GM23338 (cell line): Measurements from ENCODE around the gene C3orf70. TPM values are rescaled to one million over a fixed set of nuclear protein-coding genes. Genes with fewer than 3 reads are reported as not detected.

Source experiments
- ATAC-seq: fragments of 200-7000 bp; cut with Tn5 transposase; 3 replicates; pipeline ENCODE4 v1.9.1; 2020
- DNase-seq: peaks from one replicate; pipeline ENCODE4 v3.0.0-alpha.2; 2015; ENCODE audit warnings: low spot score
- H2AFZ ChIP-seq: fragments of 200-600 bp; sonication (generic); 2 replicates; pipeline ENCODE4 v1.8.0; 2016; ENCODE audit warnings: antibody characterized with exemption, mild to moderate bottlenecking, moderate library complexity
- H3F3A ChIP-seq: fragments of 200-600 bp; sonication (generic); replicated peaks from 2 replicates; pipeline ENCODE4 v1.8.0; 2017; ENCODE audit warnings: antibody characterized with exemption, mixed run types, low read depth
- H3K27ac ChIP-seq: fragments of 200-600 bp; sonication (generic); 2 replicates; pipeline ENCODE4 v1.6.1; 2016; ENCODE audit warnings: low read depth
- H3K27me3 ChIP-seq: fragments of 200-600 bp; sonication (generic); 2 replicates; pipeline ENCODE4 v1.8.0; 2016; ENCODE audit warnings: mild to moderate bottlenecking, mixed run types, moderate library complexity; ENCODE audit not compliant: insufficient read depth
- H3K36me3 ChIP-seq: fragments of 200-600 bp; sonication (generic); 2 replicates; pipeline ENCODE4 v1.8.0; 2016; ENCODE audit warnings: mild to moderate bottlenecking; ENCODE audit not compliant: insufficient read depth
- H3K4me1 ChIP-seq: fragments of 200-600 bp; sonication (generic); 2 replicates; pipeline ENCODE4 v1.8.0; 2016; ENCODE audit warnings: mild to moderate bottlenecking, moderate library complexity; ENCODE audit not compliant: insufficient read depth
- H3K4me2 ChIP-seq: fragments of 200-600 bp; sonication (generic); 2 replicates; pipeline ENCODE4 v1.7.1; 2017; ENCODE audit warnings: mixed run types
- H3K4me3 ChIP-seq: fragments of 200-600 bp; sonication (generic); 2 replicates; pipeline ENCODE4 v1.6.1; 2016; ENCODE audit warnings: mixed run types
- H3K79me2 ChIP-seq: fragments of 200-600 bp; sonication (generic); replicated peaks from 2 replicates; pipeline ENCODE4 v1.8.0; 2017; ENCODE audit warnings: mild to moderate bottlenecking; ENCODE audit not compliant: insufficient read depth
- H3K9me2 ChIP-seq: fragments of 200-600 bp; sonication (generic); 2 replicates; pipeline ENCODE4 v1.8.0; 2017; ENCODE audit not compliant: insufficient read depth
- H4K20me1 ChIP-seq: fragments of 200-600 bp; sonication (generic); replicated peaks from 2 replicates; pipeline ENCODE4 v1.8.0; 2017; ENCODE audit warnings: mild to moderate bottlenecking; ENCODE audit not compliant: insufficient read depth
- H3K27ac Mint-ChIP-seq: 2 replicates; pipeline ENCODE4 v1.8.0; 2020; ENCODE audit warnings: inconsistent platforms, mild to moderate bottlenecking, moderate library complexity, mixed read lengths
- H3K27me3 Mint-ChIP-seq: 3 replicates; pipeline ENCODE4 v1.8.0; 2022; ENCODE audit warnings: low read depth, mild to moderate bottlenecking, moderate library complexity, mixed read lengths, inconsistent platforms; ENCODE audit not compliant: insufficient read depth, poor library complexity
- H3K36me3 Mint-ChIP-seq: 3 replicates; pipeline ENCODE4 v1.8.0; 2021; ENCODE audit warnings: low read depth, mild to moderate bottlenecking, inconsistent platforms, moderate library complexity, mixed read lengths
- H3K4me1 Mint-ChIP-seq: 3 replicates; pipeline ENCODE4 v1.8.0; 2020; ENCODE audit warnings: mild to moderate bottlenecking, inconsistent platforms, mixed read lengths
- H3K4me3 Mint-ChIP-seq: 3 replicates; pipeline ENCODE4 v1.8.0; 2021; ENCODE audit warnings: moderate library complexity, mild to moderate bottlenecking, inconsistent platforms, mixed read lengths
- H3K9me3 Mint-ChIP-seq: 3 replicates; pipeline ENCODE4 v1.8.0; 2020; ENCODE audit warnings: moderate library complexity, mild to moderate bottlenecking, inconsistent platforms, mixed read lengths
- CREB1 ChIP-seq: fragments of 250-450 bp; sonication (Bioruptor Pico); IDR thresholded peaks from 2 replicates; pipeline ENCODE4 v1.5.0; 2020; ENCODE audit warnings: low read depth, mild to moderate bottlenecking, moderate library complexity
- ETS1 ChIP-seq: IDR thresholded peaks from 2 replicates; pipeline ENCODE4 v1.6.1; 2016; ENCODE audit warnings: antibody characterized with exemption
- EZH2phosphoT487 ChIP-seq: fragments of 200-600 bp; sonication (generic); IDR thresholded peaks from one replicate; pipeline ENCODE4 v1.8.1; 2018; ENCODE audit warnings: antibody characterized with exemption; ENCODE audit not compliant: unreplicated experiment
- NANOG ChIP-seq: IDR thresholded peaks from 2 replicates; pipeline ENCODE4 v1.6.1; 2016; ENCODE audit warnings: antibody characterized with exemption, borderline replicate concordance
- POLR2AphosphoS5 ChIP-seq: IDR thresholded peaks from 2 replicates; pipeline ENCODE4 v1.6.1; 2016; ENCODE audit warnings: antibody characterized with exemption, low read depth
- REST ChIP-seq: IDR thresholded peaks from one replicate; pipeline ENCODE4 v1.6.1; 2018; ENCODE audit warnings: antibody characterized with exemption; ENCODE audit not compliant: unreplicated experiment
- STAT1 ChIP-seq: IDR thresholded peaks from one replicate; pipeline ENCODE4 v1.6.1; 2016; ENCODE audit warnings: antibody characterized with exemption; ENCODE audit not compliant: unreplicated experiment
- ZNF114 ChIP-seq: fragments of 250-450 bp; sonication (Bioruptor Pico); IDR thresholded peaks from 2 replicates; pipeline ENCODE4 v1.5.0; 2020; ENCODE audit warnings: mild to moderate bottlenecking, moderate library complexity
- ZNF462 ChIP-seq: fragments of 250-450 bp; sonication (Bioruptor Pico); IDR thresholded peaks from 2 replicates; pipeline ENCODE4 v1.5.0; 2020; ENCODE audit warnings: mild to moderate bottlenecking, moderate library complexity
- polyA plus RNA-seq: library from polyadenylated mRNA; unstranded; fragments of >200 nt; fragmentation: Nextera tagmentation; extraction: Ambion mirVana; gene quantifications from 2 replicates; pipeline ENCODE4 v1.2.1, GENCODE V29; 2016
- total RNA-seq: library from RNA; depleted of rRNA; stranded (reverse); fragments of >200 nt; shearing (Covaris generic); gene quantifications from 2 replicates; pipeline ENCODE4 v1.2.3, GENCODE V29; 2014
- TF ChIP-seq, protein P1 (sequence below), 2 experiments: fragments of 200-600 bp in 1 of 2; sonication (generic) in 1 of 2; conservative IDR thresholded peaks; 2 replicates each; pipeline versions ENCODE4 v1.5.1 to v1.6.1; 2016 to 2017; ENCODE audit warnings: antibody characterized with exemption in 2 of 2, low read depth in 2 of 2, mild to moderate bottlenecking in 2 of 2, moderate library complexity in 1 of 2

The C3orf70 gene
- total and polyA plus RNA-seq, 2 experiments from 2014 or later, result 0.45 to 1.5 TPM

GRCh38 chr3:185046164-185046515 is 106.7 kb downstream of the C3orf70 start:
- Histone ChIP-seq H3K4me3 (no peak overlapping the region), H3K79me2 (no peaks in the 10 kb centered on the region), H3K27ac (no peak overlapping the region), H3K9me2 (no peaks in the 10 kb centered on the region), H3K27me3 (no peaks in the 10 kb centered on the region), H3K4me1 (peaks cover 8% of the 10 kb centered on the region; the same call in 1 of the 2 replicates), H3K4me2 (no peak overlapping the region), H3K36me3 (0 out of 2 replicates have a peak, but pooled peaks cover 3% of the 10 kb centered on the region), H3F3A (no peaks in the 10 kb centered on the region), H2AFZ (no peak overlapping the region), H4K20me1 (no peaks in the 10 kb centered on the region)
- TF ChIP-seq ETS1, result no peak
- no peak for TF ChIP-seq NANOG
- no peak for TF ChIP-seq EZH2phosphoT487
- TF ChIP-seq STAT1, result no peak
- TF ChIP-seq CREB1 (CRISPR knock-in tag), result no peak
- TF ChIP-seq ZNF462 (CRISPR knock-in tag), result no peak
- no peak for TF ChIP-seq ZNF114 (CRISPR knock-in tag)
- TF ChIP-seq REST, result no peak
- TF ChIP-seq POLR2AphosphoS5, result no peak
- TF ChIP-seq, protein P1, sequence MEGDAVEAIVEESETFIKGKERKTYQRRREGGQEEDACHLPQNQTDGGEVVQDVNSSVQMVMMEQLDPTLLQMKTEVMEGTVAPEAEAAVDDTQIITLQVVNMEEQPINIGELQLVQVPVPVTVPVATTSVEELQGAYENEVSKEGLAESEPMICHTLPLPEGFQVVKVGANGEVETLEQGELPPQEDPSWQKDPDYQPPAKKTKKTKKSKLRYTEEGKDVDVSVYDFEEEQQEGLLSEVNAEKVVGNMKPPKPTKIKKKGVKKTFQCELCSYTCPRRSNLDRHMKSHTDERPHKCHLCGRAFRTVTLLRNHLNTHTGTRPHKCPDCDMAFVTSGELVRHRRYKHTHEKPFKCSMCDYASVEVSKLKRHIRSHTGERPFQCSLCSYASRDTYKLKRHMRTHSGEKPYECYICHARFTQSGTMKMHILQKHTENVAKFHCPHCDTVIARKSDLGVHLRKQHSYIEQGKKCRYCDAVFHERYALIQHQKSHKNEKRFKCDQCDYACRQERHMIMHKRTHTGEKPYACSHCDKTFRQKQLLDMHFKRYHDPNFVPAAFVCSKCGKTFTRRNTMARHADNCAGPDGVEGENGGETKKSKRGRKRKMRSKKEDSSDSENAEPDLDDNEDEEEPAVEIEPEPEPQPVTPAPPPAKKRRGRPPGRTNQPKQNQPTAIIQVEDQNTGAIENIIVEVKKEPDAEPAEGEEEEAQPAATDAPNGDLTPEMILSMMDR (conservative IDR thresholded peaks at IDR 0.05; ENCODE audit: low read depth in 2 of 2), result no peak
- peaks cover 14% of the 10 kb centered on the region; the same call in 2 of the 3 replicates for H3K36me3 Mint-ChIP-seq
- H3K4me3 Mint-ChIP-seq, result no peak overlapping the region
- H3K9me3 Mint-ChIP-seq, result no peaks in the 10 kb centered on the region
- no peak for ATAC-seq
- no peak for DNase-seq
- no peak overlapping the region for H3K27ac Mint-ChIP-seq
- peaks cover 4% of the 10 kb centered on the region for H3K27me3 Mint-ChIP-seq
- peaks cover 9% of the 10 kb centered on the region for H3K4me1 Mint-ChIP-seq
